GM12801 (cell line): Measurements from ENCODE around the gene B4GALNT4.

Source experiments
- TF ChIP-seq, protein P1 (sequence below): IDR thresholded peaks from one replicate; pipeline ENCODE4 v1.5.1; 2011; ENCODE audit warnings: control low read depth; ENCODE audit not compliant: insufficient read length; ENCODE audit errors: extremely low read depth

The B4GALNT4 gene

DNA sequence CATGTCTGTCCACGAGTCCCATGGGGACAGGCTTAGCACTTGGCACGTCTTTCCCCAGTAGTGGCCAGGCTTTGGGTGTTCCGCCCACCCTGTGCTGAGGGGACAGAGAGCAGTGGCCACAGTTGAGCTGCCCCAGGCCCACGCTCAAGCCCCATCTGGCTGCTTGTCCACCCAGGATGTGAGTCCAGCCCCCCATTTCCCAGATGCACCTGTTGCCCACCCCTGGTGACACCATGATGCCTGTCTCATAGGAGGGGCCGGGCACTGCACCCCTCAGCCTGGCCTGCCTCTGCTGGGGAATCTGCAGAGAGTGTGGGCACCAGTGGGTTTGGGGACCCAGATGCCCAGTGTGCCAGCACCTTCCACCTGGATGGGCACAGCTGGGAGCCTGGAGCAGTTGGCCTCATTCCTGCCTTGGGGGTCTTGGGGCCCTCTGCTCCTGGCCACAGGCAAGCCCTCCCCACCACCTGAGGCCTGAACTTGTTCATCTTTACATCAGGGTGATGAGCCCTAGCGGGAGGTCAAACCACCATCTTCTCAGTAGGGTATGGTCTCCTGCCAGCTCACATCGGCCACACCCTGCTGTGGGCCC lies 39.8 kb downstream of the B4GALNT4 start:
- TF ChIP-seq, protein P1, sequence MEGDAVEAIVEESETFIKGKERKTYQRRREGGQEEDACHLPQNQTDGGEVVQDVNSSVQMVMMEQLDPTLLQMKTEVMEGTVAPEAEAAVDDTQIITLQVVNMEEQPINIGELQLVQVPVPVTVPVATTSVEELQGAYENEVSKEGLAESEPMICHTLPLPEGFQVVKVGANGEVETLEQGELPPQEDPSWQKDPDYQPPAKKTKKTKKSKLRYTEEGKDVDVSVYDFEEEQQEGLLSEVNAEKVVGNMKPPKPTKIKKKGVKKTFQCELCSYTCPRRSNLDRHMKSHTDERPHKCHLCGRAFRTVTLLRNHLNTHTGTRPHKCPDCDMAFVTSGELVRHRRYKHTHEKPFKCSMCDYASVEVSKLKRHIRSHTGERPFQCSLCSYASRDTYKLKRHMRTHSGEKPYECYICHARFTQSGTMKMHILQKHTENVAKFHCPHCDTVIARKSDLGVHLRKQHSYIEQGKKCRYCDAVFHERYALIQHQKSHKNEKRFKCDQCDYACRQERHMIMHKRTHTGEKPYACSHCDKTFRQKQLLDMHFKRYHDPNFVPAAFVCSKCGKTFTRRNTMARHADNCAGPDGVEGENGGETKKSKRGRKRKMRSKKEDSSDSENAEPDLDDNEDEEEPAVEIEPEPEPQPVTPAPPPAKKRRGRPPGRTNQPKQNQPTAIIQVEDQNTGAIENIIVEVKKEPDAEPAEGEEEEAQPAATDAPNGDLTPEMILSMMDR, result no peak

DNA sequence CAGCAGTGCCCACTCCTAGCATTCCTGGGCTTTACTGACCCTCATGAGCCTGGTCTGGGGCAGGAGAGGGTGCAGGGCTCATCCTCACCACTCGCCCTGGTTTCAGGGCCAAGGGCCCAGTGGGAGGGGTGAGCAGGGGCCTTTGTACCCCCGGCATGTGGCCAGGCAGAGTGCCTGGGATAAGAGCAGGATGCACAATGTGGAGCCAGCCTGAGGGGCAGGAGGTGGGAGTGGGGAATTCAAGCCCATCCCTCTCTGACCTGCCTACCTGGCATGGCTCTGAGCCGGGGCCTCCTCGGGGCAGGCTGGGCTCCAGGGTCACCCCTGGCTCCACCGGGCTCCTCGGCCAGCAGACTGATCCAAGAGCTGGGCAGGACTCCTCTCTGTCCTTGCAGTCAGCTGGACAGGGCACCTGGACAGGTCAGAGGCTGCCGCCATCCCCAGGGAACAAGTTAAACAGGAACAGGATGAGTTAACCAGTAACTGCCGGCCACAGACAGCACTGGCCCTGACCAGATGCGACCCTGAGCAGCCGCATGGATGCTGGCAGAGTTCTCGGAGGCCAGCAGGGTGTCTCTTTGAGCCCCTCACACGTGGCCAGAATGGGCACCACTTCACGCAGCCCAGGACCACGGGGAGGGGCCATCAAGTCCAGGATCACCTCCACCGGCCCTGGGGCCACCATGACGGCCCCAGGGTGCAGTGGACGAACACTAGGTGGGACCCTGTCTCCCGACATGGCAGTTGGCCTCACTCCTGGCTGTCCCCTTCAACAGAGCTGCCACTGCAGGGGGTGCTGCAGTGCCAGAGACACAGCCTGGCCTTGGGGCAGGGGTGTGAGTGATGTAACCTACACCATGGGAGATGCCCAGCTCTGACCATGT lies 40.5 kb downstream of the B4GALNT4 start:
- TF ChIP-seq, protein P1, result no peak

GRCh38 chr11:412641-413119 lies 43.4 kb downstream of the B4GALNT4 start:
- TF ChIP-seq, protein P1, result no peak

DNA sequence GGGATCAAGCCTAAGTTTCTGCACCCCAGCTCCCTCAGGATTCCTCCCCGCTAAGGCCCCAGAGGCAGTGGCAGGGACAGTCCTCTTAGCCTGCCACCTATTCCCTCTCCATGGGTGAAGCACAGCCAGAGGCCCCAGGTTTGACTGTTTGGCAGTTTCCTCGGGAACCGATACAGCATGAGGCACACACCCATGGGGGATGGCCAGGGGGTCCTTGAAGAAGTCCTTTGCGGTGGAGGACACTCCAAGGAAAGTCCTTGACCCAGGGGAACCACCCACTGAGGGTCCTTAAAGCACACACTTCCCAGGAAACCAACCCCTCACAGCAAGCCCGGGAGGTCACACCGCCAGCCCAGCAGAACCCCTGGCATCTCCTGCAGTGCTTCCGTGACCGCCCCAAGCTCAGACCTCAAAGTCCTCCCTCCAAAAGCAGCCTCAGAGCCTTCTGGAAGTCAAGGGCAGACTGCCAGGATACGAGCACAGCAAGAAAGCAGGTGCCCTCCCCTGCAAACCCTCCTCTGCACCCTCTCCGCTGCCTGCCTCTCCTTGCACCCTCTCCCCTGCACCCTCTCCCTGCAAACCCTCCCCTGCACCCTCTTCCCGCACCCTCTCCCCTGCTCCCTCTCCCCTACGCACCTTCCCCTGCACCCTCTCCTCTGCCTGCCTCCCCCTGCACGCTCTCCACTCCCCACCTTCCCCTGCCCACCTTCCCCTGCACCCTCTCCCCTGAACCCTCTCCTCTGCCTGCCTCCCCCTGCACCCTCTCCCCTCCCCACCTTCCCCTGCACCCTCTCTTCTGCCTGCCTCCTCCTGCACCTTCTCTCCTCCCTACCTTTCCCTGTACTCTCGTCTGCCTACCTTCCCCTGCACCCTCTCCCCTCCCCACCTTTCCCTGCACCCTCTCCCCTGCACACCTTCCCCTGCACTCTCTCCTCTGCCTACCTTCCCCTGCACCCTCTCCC lies 44.1 kb downstream of the B4GALNT4 start:
- TF ChIP-seq, protein P1, result no peak

- TF ChIP-seq, protein P1, result no peak
Measured at GRCh38 chr11:414318-414857, 45.1 kb downstream of the B4GALNT4 start.

- TF ChIP-seq, protein P1, result no peak
Measured at GRCh38 chr11:415640-416041, 46.3 kb downstream of the B4GALNT4 start.
